Astrocyte of the cerebellum (primary cell): ENCODE measurements around the gene MUC20.

ENCODE experiments used
- DNase-seq: peaks from one replicate; pipeline ENCODE4 v3.0.0-alpha.2; 2011; ENCODE audit warnings: low read depth
- H3K4me3 ChIP-seq: 2 replicates; pipeline ENCODE4 v1.5.1; 2011; ENCODE audit warnings: mild to moderate bottlenecking, low read depth, low read length, moderate library complexity
- CTCF ChIP-seq: IDR thresholded peaks from 2 replicates; pipeline ENCODE4 v1.5.1; 2012; ENCODE audit warnings: low read length, low read depth, moderate library complexity, mild to moderate bottlenecking; ENCODE audit errors: missing control alignments
- in situ Hi-C: cut with HindIII; loops from 2 replicates; pipeline ENCODE4 v1.10.0; 2017; ENCODE audit warnings: low sequenced_read_pairs

Gene MUC20

GRCh38 chr3:195750797-195751520, 30.2 kb downstream of the MUC20 start:
- DNase-seq: no peak
- in situ Hi-C loops: no loop called here
- H3K4me3 ChIP-seq: no peak overlapping the region
- TF ChIP-seq CTCF: no peak

- H3K4me3 ChIP-seq: no peak overlapping the region
- no peak for TF ChIP-seq CTCF
- DNase-seq: no peak
- in situ Hi-C loops: no loop called here
These were observed 30.8 kb downstream of the MUC20 start for GRCh38 chr3:195751560-195751959.

- in situ Hi-C loops: no loop called here
- no peak overlapping the region for H3K4me3 ChIP-seq
- no peak for TF ChIP-seq CTCF
- no peak for DNase-seq
These were observed 31.3 kb downstream of the MUC20 start for GRCh38 chr3:195752066-195752465.

- in situ Hi-C loops: no loop called here
- no peak for DNase-seq
- no peak for TF ChIP-seq CTCF
- no peak overlapping the region for H3K4me3 ChIP-seq
These were observed 32.0 kb downstream of the MUC20 start for GRCh38 chr3:195752546-195753331.

- in situ Hi-C loops: no loop called here
- no peak for DNase-seq
- H3K4me3 ChIP-seq: no peak overlapping the region
- no peak for TF ChIP-seq CTCF
These were observed 32.8 kb downstream of the MUC20 start for GRCh38 chr3:195753581-195753980.

- H3K4me3 ChIP-seq: no peak overlapping the region
- TF ChIP-seq CTCF: no peak
- in situ Hi-C loops: no loop called here
- no peak for DNase-seq
These were observed 33.4 kb downstream of the MUC20 start for GRCh38 chr3:195754141-195754540.
